ENCODE measurements around the gene PFN3.

The PFN3 gene

GRCh38 chr5:177437623-177438022, 37.2 kb upstream of the PFN3 start:
- no peak for DNase-seq

- DNase-seq = no peak
Measured at GRCh38 chr5:177435847-177436536, 35.5 kb upstream of the PFN3 start.

GRCh38 chr5:177434942-177435738, 34.7 kb upstream of the PFN3 start:
- DNase-seq = no peak

GRCh38 chr5:177434437-177434836, 34.0 kb upstream of the PFN3 start:
- DNase-seq = no peak

- DNase-seq = no peak
Measured at GRCh38 chr5:177433658-177434217, 33.3 kb upstream of the PFN3 start.

- no peak for DNase-seq
Measured at GRCh38 chr5:177432839-177433657, 32.6 kb upstream of the PFN3 start.

GRCh38 chr5:177432143-177432838, 31.8 kb upstream of the PFN3 start:
- no peak for DNase-seq

- DNase-seq = no peak
Measured at GRCh38 chr5:177431317-177432142, 31.1 kb upstream of the PFN3 start.

- no peak for DNase-seq
Measured at GRCh38 chr5:177430972-177431316, 30.5 kb upstream of the PFN3 start.

GRCh38 chr5:177430140-177430951, 29.9 kb upstream of the PFN3 start:
- no peak for DNase-seq

GRCh38 chr5:177429248-177430040, 29.0 kb upstream of the PFN3 start:
- no peak for DNase-seq

- DNase-seq = no peak
Measured at GRCh38 chr5:177428574-177429217, 28.2 kb upstream of the PFN3 start.

GRCh38 chr5:177427919-177428573, 27.6 kb upstream of the PFN3 start:
- no peak for DNase-seq

GRCh38 chr5:177427211-177427822, 26.9 kb upstream of the PFN3 start:
- no peak for DNase-seq

GRCh38 chr5:177426566-177427210, 26.2 kb upstream of the PFN3 start, which contains the start of gene GRK6:
GRK6 (plus strand) TSS chr5:177426676; CDS start chr5:177426846, 170 bp downstream.
- DNase-seq = no peak

- DNase-seq = peak; percentile 98
Measured at GRCh38 chr5:177425801-177426565, 25.5 kb upstream of the PFN3 start.

Data from NCI-H1092 (cell line).